ENCODE measurements around the gene OTX2.

Gene OTX2

DNA sequence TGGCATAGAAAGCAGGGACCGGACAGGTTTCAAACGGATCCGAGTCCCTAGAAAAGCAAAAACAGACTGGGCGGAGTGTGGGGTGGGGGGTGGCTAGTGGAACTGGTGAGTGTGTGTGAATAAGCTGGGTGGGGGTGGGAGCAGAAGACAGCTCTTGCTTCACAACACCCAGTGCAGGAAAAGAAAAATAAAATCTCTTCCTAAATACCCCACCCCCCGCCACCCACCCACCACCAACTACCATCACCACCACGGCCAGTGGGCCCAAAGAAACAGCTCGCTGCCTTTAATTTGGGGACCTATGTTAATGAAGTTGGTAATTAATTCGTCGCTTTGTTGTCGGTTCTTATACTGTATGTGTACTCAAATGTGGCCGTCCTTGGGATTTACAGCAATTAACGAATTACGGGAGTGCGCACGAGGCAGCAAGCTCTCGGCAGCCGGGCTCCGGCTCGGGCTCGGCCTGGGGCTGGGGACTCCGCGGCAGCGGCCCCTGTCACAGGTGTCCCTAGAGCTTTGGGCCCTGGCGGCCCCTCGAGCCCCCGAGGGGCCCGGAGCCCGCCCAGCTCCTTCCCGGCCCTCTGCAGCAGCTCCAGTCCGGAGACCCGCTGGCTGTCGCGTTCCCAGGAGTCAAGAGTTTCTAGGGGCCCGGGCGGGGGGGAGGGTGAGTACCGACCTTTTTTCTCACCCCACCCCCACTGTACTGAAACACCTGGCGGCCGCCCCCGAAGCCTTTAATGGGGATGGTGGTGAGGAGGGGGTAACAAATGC, 1.5 kb upstream of the OTX2 start:
- DNase-seq, result no peak

- no peak for DNase-seq
Measured at GRCh38 chr14:56810836-56811592, 735 bp upstream of the OTX2 start.

DNA sequence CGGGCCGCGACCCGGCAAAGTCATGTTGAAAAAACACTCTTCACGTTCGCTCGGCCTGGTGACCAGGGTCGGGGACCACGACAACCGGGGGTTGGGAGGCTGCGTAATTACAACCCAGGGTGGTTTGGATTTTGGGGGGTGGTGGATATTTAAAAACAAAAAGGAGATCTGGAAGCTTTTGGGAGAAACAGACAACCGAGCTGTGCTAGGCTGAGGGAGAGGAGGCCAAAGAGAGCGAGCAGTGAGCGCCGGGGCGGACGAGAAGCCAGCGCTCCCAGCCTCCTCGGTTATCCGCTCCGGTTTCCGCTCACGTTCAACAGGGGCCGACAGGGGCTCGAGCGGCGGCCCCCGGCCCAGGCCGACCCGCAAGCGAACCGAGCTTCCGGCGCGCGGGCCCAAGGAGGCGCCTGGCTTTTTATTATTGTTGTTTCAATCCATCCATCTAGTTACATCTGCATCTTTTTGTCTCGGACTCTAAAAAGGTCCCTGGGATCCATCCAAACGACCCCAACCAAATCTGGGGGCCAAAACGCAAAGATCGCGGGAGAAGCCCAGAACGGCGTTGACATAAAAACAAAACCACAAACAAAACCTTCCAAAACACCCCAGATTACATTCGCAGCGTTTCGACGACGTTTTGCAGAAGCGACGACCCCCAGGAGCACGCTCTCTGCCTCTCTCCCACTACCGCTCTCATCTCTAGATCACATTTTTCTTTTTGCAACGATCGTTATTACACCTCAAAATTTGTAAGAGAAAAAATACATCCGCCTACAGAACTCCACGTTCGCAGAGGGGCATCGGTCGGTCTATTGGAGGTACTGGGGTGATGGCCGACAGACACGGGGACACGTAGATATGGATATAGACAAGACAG, 771 bp downstream of the OTX2 start:
- DNase-seq, result no peak

DNA sequence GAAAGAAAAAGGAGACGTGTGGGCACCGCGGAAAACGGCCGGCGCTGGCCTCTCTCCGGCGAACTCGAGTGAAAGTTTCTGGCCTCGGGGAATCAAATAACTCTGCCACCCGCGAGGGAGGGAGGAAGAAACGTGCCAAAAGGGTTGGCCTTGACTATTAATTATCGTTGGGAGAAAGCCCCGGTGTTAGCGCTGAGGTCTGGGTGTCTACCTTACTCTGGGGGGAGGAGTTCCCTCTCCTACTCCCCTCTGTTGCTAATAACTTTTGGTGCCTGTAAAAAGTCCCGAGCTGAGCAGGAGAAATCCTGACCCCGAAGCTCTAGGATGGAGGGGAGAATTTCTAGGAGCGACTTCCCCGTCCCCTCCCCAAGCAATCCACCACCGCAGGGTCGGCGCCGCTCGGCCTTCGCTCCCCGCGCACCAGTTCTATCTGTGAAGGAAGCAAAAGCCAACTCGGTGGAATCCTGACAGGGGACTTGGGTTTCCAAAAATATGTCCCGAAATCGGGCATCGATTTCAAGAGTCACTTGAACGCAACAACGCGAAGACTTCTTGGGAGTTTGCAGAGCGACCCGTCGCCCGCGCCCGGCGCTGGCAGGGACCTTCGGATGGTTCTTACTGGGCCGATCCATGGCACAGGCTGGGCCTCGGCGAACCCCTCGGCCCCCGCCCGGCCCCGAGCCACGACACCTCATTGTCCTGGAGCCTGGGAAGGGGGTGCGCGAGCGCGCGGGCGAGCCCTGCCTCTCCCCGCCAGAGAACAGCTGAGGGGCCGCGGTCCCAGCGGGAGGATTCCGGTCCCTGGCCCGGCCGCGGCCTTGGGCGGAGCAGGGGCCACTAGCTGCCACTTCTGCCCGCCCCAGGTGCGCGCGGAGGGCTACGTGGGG, 1.7 kb downstream of the OTX2 start:
- DNase-seq, result no peak

DNA sequence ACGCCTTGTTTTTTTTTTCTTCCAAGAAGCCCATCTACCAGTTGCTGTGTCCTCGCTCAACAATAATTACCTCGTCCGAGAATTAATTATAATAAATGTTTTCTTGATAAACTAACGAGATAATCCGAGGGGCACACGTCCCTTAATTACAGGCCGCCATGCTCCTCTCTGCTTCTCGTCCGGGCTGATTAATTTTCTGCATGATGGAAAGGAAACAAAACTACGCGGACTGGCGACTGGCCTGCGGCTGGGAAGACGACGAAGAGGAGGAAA, 2.2 kb downstream of the OTX2 start:
- DNase-seq, result no peak

- DNase-seq, result no peak
Measured at GRCh38 chr14:56807386-56808109, 2.7 kb downstream of the OTX2 start.

DNA sequence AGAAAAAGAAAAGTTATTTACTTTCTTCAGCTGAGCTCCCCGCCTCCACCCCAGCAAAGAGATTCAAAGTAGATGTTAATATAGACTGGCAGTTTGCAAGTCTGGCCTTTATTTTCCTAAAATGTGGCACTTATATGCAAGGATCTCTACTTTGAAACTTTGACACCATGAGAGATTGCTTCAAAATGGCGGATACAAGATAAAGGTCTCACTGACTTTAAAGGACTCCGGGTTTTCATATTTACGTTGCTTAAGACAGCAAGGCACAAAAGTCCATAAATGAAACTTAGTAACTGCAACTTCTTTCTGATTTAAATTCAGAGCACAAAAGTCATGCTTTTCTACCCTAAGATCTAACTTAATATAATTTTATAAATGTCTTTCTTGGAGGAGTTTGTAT, 3.5 kb downstream of the OTX2 start:
- DNase-seq, result no peak

DNA sequence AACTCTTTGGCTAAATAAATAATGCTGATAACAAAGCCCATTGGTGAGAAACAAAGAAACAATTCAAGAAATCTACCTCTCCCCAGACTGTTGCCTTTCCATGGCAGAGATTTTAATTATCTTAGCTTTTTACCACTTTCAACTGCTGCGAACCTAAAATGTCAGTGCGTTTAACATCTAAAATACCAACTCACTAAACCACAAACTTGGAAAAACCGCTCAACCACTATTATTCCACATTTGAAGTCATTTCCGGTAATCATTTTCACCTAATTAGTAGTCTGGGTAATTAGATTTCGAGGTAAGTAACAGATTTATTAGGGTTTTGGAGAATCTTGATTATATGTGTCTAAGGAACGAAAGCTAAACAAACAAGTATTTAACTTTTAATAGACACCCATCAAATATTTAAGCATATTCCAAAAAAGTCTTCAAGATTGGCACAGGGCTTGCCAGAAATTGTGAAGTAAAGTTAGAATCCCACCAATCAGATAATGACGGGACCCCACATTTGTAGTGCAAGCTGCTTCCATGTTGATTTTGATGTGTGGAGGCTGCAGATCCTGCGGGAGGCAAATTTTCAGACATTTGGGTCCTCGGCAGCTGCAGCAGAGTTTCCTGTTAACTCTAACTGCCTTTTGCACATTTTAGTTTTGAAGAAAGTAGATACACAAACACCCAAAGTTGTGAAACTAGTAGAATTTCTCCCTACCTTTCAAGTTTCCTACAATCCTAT, 4.1 kb downstream of the OTX2 start:
- DNase-seq, result no peak

DNA sequence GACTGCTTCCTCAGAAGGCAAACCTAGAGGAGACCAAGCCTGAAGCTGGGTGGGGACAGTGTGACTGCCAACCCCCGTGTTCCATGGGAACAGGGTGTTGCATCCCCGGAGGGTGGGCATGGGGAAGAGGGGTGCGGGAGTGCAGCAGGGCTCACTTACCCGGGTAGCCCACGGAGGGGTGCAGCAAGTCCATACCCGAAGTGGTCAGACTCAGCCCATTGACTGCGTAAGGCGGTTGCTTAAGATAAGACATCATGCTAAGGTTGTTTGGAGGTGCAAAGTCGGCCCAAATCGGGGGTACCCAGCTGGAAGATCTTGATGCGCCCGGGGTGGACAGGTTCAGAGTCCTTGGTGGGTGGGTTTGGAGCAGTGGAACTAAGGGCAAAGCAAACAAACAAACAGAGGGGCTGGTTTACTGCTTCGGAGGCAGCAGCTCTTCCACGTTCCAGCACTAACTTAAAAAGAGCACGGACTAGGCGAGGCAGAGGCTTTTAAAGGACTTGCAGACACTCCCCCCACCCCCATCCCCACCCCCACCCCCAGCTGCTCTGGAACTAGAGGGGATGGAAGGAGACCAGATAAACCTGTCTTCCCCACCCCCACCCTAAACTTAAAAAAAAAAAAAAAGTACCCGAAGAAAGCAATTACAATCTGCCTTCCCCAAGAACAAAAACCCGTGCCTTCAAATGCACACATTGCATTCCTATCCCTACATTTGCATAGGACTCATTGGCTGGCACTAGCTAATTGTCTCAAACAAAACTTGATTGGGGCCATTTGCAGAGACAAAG, 4.9 kb downstream of the OTX2 start:
- DNase-seq, result no peak

- no peak for DNase-seq
Measured at GRCh38 chr14:56803816-56804535, 6.3 kb downstream of the OTX2 start.

GRCh38 chr14:56801920-56802319, 8.4 kb downstream of the OTX2 start:
- DNase-seq, result no peak

DNA sequence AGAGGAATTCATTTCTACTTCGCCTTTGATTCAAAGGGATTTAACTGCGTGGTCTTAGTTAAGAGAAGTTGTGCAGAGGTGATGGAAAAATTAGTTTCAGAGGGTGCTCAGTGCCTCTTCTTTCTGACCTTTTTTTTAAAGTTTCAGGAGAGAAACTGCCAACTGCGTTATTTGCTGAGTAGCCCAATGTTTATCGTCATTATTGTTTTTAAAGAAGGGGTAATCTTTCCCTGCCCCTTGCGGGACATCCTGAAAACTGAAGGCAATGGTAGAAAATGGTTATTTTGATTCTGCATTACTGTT, 11.0 kb downstream of the OTX2 start:
- DNase-seq, result no peak

DNA sequence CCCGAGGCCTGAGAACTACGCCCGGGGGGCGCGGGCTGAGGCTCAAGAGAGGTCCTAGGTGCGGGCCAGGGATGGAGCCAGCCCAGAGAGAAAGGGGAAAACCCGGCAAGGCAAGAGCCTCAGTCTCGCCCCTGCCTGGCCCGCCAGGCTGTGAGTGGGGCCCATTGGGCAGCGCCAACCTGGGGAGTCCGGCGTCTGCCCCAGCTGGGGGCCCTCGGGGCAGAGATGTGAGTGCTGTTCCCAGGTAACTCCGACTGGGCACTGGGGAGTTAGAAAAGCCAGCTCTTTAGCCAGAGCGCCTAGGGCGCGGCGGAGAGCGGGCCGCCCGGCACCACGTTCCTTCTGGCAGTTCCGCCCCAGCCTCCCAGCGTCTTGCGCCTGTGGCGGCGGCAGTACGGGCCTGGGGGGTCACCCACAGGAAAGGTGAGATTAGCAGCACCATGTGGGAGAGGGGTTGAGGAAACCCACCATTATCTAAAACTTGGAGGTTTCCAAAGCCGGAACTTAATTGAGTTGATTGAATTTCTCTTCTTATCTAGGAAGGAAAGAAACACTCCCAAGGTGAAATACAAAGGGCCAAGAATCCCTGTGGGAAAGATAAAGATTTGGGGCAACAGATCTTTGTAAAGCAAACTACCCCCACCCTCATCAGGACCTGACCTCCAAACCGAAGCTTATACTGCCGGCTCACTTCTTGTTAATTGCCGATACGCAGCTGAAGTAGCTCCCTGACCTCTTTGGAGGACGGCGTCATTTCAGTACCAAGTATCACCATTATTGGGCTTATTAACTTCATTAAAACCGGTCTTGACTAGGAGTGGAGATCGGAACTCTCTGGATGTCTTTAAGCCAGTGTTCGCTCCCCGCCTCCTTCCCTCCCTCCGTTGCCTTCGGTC, 11.6 kb downstream of the OTX2 start:
- no peak for DNase-seq

DNA sequence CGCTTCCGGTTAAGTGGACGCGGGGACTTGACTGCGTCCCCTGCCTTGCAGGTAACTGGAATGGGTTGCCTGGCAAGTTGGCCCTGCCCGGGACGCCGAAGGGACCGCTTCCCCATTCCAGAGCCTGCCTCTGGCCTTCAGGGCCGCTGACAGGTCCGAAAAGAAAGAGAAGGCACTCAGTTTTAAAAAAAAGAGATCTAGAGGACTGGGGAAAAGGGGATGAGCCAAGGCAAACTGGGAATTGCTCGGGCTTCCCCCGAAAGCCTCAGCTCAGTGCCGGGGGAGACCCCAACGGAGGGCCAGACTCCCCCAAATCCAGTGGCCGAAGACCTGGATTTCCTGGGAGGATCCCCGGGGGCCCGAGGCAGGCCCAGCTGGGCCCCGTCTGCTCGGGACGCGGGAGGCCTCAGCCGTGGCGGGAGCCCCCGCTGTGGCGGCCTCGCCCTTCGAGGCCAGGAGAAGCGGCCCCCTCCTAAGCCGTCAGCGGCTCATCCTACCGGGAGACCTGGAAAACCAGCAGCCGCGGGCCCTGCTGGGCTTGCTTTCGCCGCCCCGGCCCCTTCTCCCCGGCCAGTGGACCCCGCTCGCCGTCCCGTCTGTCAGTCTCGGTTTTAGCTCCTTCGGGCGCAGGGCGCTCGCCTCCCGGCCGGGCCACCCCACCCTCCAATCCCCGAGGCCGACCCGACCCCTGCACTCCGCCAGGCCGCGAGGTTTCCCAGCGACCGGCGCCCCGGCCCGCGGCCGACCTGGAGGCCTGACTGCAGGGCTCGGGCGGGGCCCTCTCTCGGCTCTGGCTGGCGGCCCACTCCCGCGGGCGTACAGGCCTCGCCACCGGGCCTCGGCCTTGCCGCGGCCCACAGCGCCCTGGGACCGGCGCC, 12.5 kb downstream of the OTX2 start:
- no peak for DNase-seq

DNA sequence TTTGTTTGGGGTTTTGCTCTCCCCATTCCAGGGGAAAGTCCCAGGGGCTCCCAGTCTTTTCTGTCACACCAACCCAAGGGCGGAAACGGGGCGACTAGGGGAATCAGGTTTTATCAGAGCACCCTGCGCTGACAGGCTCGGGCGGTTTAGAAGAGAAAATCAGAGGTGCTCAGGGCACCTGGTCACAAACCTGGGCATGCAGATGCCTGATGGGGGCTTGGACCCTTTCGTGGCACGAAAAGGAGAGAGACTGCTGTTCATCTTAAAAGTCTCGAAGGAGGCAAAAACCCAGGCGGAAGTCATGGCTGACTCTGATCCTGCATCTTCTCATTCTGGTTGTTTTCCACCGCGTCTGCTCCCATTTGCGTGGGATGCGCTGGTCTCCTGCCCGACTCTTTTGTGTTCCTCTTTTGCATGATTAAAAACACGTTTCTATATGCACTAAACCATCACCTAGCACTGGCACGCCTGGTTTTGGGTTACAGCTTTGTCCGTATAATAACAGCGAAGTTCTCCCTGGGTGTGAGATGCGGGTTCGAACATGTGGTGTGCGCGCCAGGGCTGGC, 13.2 kb downstream of the OTX2 start:
- DNase-seq, result no peak

DNA sequence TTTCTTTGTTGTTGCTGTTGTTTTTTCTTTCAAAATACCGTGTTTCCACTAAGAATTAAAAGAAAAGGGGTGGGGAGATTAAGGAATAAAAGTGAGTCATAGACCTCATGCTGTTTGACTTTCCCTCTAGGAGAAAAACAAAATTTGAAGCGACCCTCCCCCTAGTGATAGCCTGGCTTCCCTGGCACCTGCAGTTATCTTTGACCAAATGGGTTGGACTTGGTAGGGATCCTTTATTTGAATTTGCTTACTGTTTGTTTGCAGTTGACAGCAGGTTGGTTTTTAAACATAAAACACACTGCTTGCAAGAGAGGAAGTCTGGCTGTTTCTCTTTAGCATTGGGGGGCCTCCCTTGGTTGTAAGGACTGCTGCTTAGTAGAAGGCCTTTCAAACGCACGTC, 14.0 kb downstream of the OTX2 start:
- no peak for DNase-seq

- no peak for DNase-seq
Measured at GRCh38 chr14:56795284-56795622, 15.0 kb downstream of the OTX2 start.
